Stimulated activated CD4-positive, alpha-beta T cell treated with anti-CD3 and anti-CD28 coated beads, Interleukin-2, amount 100 ng/mL, for 48 hours (primary cell): ENCODE measurements around the gene IL1RL1.
A peak's percentile ranks its signal among the peaks of the same experiment; 100 is the strongest.

Experiments
- DNase-seq, 2 donors: peaks; one replicate each; pipeline ENCODE4 v3.0.0-alpha.2; 2020

IL1RL1 gene

GRCh38 chr2:102337481-102338386, 26.4 kb downstream of the IL1RL1 start:
- DNase-seq, result no peak

GRCh38 chr2:102340778-102341177, 29.4 kb downstream of the IL1RL1 start:
- DNase-seq, result no peak

GRCh38 chr2:102342888-102343287, 31.5 kb downstream of the IL1RL1 start:
- DNase-seq, result no peak

GRCh38 chr2:102344397-102344796, 33.0 kb downstream of the IL1RL1 start:
- no peak for DNase-seq

GRCh38 chr2:102345329-102345920, 34.1 kb downstream of the IL1RL1 start:
- no peak for DNase-seq

- DNase-seq, result no peak
Measured at GRCh38 chr2:102346381-102347130, 35.2 kb downstream of the IL1RL1 start.

- DNase-seq, result no peak
Measured at GRCh38 chr2:102350137-102350793, 38.9 kb downstream of the IL1RL1 start.

- DNase-seq, result peak; percentile 66 to 74
Measured at GRCh38 chr2:102355526-102356380, 44.4 kb downstream of the IL1RL1 start, which contains the start of gene IL18R1. Gene IL18R1, plus strand, starts transcription at chr2:102355796. Its CDS starts 6,865 bp downstream, at chr2:102362661.

- no peak for DNase-seq
Measured at GRCh38 chr2:102356381-102356712, 45.0 kb downstream of the IL1RL1 start.

- no peak for DNase-seq
Measured at GRCh38 chr2:102356741-102357140, 45.4 kb downstream of the IL1RL1 start.

GRCh38 chr2:102357937-102358336, 46.6 kb downstream of the IL1RL1 start:
- DNase-seq, result no peak

- no peak for DNase-seq
Measured at GRCh38 chr2:102358496-102358895, 47.1 kb downstream of the IL1RL1 start.

- DNase-seq, result no peak
Measured at GRCh38 chr2:102359527-102359926, 48.2 kb downstream of the IL1RL1 start.

- DNase-seq, result no peak
Measured at GRCh38 chr2:102361632-102362241, 50.4 kb downstream of the IL1RL1 start.

GRCh38 chr2:102365763-102366162, 54.4 kb downstream of the IL1RL1 start:
- no peak for DNase-seq

GRCh38 chr2:102366406-102367112, 55.2 kb downstream of the IL1RL1 start:
- DNase-seq, result no peak

- no peak for DNase-seq
Measured at GRCh38 chr2:102367331-102367971, 56.1 kb downstream of the IL1RL1 start.

- DNase-seq, result no peak
Measured at GRCh38 chr2:102368461-102369109, 57.2 kb downstream of the IL1RL1 start.

- no peak for DNase-seq
Measured at GRCh38 chr2:102369866-102370265, 58.5 kb downstream of the IL1RL1 start.

- DNase-seq, result no peak
Measured at GRCh38 chr2:102376052-102376591, 64.8 kb downstream of the IL1RL1 start.
